Osteoblast (primary cell): ENCODE measurements around the gene RGS8. TPM values are rescaled to one million over a fixed set of nuclear protein-coding genes. Genes with fewer than 3 reads are reported as not detected.

ENCODE experiments used
- DNase-seq: peaks from one replicate; pipeline ENCODE4 v3.0.0; 2011; ENCODE audit warnings: low spot score, mixed read lengths; ENCODE audit not compliant: insufficient read length; ENCODE audit errors: missing footprints
- H2AFZ ChIP-seq: 2 replicates; pipeline ENCODE4 v1.6.0; 2011; ENCODE audit warnings: mild to moderate bottlenecking, low read length
- H3K27ac ChIP-seq: 2 replicates; pipeline ENCODE4 v1.5.1; 2011; ENCODE audit warnings: mild to moderate bottlenecking, low read depth, low read length, moderate library complexity
- H3K27me3 ChIP-seq: 2 replicates; pipeline ENCODE4 v1.6.0; 2012; ENCODE audit warnings: mild to moderate bottlenecking, control low read depth, inconsistent platforms, low read length, moderate library complexity; ENCODE audit not compliant: insufficient read depth
- H3K36me3 ChIP-seq: 2 replicates; pipeline ENCODE4 v1.5.1; 2011; ENCODE audit warnings: mild to moderate bottlenecking, low read length, control low read depth, moderate library complexity; ENCODE audit not compliant: insufficient read depth
- H3K4me1 ChIP-seq: 2 replicates; pipeline ENCODE4 v1.5.1; 2011; ENCODE audit warnings: mild to moderate bottlenecking, low read length, control low read depth, moderate library complexity; ENCODE audit not compliant: insufficient read depth
- H3K4me2 ChIP-seq: 2 replicates; pipeline ENCODE4 v1.6.0; 2011; ENCODE audit warnings: mild to moderate bottlenecking, low read length; ENCODE audit not compliant: insufficient read depth
- H3K4me3 ChIP-seq: fragments of 200-600 bp; sonication (generic); 3 replicates; pipeline ENCODE4 v1.5.1; 2012; ENCODE audit warnings: mild to moderate bottlenecking, low read length, inconsistent platforms; ENCODE audit not compliant: insufficient read depth
- H3K79me2 ChIP-seq: 2 replicates; pipeline ENCODE4 v1.6.0; 2012; ENCODE audit warnings: mild to moderate bottlenecking, low read length, control low read depth, inconsistent platforms; ENCODE audit not compliant: insufficient read depth
- H3K9me3 ChIP-seq: 2 replicates; pipeline ENCODE4 v1.5.1; 2011; ENCODE audit warnings: low read depth, low read length, control low read depth
- H4K20me1 ChIP-seq: 2 replicates; pipeline ENCODE4 v1.6.0; 2012; ENCODE audit warnings: mild to moderate bottlenecking, low read length, control low read depth; ENCODE audit not compliant: insufficient read depth
- total RNA-seq: library from RNA; depleted of rRNA; stranded (reverse); fragments of >200 nt; gene quantifications from 2 replicates; pipeline ENCODE4 v1.2.3, GENCODE V29; 2012
- TF ChIP-seq, protein P1 (sequence below): IDR thresholded peaks from 2 replicates; pipeline ENCODE4 v1.5.1; 2011; ENCODE audit warnings: mild to moderate bottlenecking, low read depth, low read length, moderate library complexity; ENCODE audit errors: extremely low read depth

RGS8 gene
- total RNA-seq, 1 donor = not detected

DNA sequence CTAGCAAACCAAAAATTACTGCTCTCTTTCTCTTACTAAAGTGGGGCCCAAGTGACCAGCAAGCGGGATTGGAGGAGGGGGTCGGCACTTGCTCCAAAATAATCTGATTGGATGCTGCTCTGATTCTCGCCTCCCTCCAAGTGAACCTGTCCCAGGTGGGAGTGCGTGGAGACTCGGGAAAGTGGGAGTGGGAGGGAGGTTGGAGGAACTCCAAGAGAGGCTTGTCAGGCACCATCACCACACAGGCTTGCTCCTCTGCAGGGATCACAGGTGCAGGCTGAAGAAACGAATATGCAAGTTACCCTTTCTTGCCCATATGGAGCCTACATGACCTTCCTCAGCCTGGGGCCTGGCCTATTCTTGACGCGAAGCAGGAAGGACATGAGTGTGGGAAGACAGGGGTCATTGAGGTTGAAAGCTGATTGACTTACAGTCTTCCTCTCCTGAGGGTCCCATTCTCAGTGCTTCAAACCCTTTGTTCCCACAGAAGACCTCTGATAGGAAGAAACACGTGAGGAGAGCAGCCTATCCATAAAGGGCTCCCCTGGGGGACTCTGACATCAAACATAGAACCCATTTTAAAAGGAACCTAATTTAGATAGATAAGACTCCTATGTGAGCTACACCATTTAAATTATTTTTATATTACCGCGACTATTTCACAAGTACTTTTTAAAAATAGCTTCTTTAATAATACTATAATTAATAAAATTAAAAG is 14.2 kb downstream of the RGS8 start:
- H3K79me2 ChIP-seq = no peaks in the 10 kb centered on the region
- TF ChIP-seq, protein P1, sequence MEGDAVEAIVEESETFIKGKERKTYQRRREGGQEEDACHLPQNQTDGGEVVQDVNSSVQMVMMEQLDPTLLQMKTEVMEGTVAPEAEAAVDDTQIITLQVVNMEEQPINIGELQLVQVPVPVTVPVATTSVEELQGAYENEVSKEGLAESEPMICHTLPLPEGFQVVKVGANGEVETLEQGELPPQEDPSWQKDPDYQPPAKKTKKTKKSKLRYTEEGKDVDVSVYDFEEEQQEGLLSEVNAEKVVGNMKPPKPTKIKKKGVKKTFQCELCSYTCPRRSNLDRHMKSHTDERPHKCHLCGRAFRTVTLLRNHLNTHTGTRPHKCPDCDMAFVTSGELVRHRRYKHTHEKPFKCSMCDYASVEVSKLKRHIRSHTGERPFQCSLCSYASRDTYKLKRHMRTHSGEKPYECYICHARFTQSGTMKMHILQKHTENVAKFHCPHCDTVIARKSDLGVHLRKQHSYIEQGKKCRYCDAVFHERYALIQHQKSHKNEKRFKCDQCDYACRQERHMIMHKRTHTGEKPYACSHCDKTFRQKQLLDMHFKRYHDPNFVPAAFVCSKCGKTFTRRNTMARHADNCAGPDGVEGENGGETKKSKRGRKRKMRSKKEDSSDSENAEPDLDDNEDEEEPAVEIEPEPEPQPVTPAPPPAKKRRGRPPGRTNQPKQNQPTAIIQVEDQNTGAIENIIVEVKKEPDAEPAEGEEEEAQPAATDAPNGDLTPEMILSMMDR = no peak
- no peak for DNase-seq
- no peak overlapping the region for H2AFZ ChIP-seq
- H3K4me3 ChIP-seq = no peak overlapping the region
- H3K4me2 ChIP-seq = no peak overlapping the region
- H3K36me3 ChIP-seq = no peaks in the 10 kb centered on the region
- no peak overlapping the region for H3K27ac ChIP-seq
- no peaks in the 10 kb centered on the region for H3K4me1 ChIP-seq
- peaks cover 8% of the 10 kb centered on the region for H3K27me3 ChIP-seq
- H3K9me3 ChIP-seq = no peaks in the 10 kb centered on the region
- H4K20me1 ChIP-seq = no peaks in the 10 kb centered on the region

DNA sequence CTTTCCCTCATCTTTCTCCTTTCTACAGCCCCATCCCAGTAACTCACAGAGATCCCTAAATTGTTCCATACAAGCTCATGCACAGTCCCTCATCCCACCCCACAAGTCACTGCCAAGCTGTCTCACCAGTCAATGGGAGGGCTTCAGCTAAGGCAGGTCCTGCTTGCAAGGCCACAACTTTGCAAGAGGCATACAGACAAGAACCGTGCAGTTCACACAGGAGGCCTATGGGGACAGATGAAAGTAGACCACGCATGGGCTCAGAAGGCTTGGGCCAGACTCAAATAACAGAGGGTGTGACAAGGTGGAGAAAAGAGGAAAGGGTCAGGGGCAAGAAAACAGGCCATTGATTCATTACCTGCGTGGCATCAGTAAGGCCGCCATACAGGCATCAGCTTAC is 15.1 kb downstream of the RGS8 start:
- H3K4me2 ChIP-seq = no peak overlapping the region
- no peaks in the 10 kb centered on the region for H3K9me3 ChIP-seq
- no peaks in the 10 kb centered on the region for H3K36me3 ChIP-seq
- no peaks in the 10 kb centered on the region for H4K20me1 ChIP-seq
- no peaks in the 10 kb centered on the region for H3K4me1 ChIP-seq
- H3K27me3 ChIP-seq = peaks cover 8% of the 10 kb centered on the region
- no peak overlapping the region for H3K4me3 ChIP-seq
- no peak overlapping the region for H2AFZ ChIP-seq
- no peak overlapping the region for H3K27ac ChIP-seq
- no peaks in the 10 kb centered on the region for H3K79me2 ChIP-seq
- TF ChIP-seq, protein P1 = no peak
- DNase-seq = no peak

DNA sequence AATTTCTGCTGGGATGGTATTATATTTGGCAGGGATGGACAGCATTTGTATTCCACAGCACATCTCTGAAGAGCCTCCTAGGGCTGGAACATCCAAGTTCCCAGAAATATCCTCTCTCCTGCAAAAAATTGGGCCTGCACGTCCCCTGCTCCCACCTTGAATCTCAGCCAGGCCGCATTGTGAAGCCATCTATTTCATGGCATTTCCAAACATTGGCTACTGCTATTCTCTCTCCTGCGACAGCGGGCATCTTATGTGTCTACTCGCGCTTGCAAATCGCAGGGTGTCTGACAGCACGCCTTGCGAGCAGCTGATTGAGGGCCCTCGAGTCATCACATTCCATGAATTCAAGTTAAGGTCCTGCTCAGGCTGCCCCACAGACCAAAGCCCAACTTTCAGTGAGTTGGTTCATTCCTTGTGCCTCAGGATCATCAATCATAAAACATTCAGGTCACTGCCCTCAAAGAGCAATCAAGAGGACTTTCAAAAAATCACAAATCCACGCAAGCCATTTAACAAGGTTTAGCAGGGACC is 15.8 kb downstream of the RGS8 start:
- Histone ChIP-seq H3K27me3 (peaks cover 8% of the 10 kb centered on the region), H3K4me1 (no peaks in the 10 kb centered on the region), H3K79me2 (no peaks in the 10 kb centered on the region), H2AFZ (no peak overlapping the region), H3K9me3 (no peaks in the 10 kb centered on the region), H3K36me3 (no peaks in the 10 kb centered on the region), H4K20me1 (no peaks in the 10 kb centered on the region), H3K27ac (no peak overlapping the region), H3K4me2 (no peak overlapping the region), H3K4me3 (no peak overlapping the region)
- TF ChIP-seq, protein P1 = no peak
- DNase-seq = no peak

DNA sequence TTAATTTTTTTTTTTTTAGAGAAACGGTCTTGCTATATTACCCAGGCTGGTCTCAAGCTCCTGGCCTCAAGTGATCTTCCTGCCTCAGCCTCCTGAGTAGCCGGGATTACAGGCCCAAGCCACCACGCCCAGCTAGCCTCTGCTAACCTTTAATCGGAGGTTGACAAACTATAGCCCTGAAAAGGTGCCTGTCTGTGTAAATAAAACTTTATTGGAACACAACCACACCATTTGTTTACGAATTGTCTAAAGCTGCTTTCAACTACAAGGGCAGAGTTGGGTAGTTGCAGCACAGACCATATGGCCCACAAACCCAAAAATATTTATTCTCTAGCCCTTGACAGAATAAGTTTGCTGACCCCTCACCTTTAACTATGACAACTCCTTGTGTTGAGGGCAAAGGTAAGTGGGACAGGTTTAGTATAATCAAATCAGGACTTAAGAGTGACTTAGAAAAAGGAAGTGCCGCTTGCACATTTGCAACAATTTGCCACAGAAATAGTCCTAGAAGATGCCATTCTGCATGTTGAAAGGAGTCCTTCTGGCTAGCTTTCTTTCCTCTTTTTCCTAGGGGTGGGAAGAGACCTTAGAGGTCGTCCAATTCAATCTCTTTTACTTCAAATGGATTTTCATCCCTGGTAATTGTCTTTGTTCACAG is 16.4 kb downstream of the RGS8 start:
- Histone ChIP-seq H3K4me1 (no peaks in the 10 kb centered on the region), H4K20me1 (no peaks in the 10 kb centered on the region), H2AFZ (no peak overlapping the region), H3K79me2 (no peaks in the 10 kb centered on the region), H3K9me3 (no peaks in the 10 kb centered on the region), H3K27me3 (peaks cover 7% of the 10 kb centered on the region), H3K27ac (no peak overlapping the region), H3K36me3 (no peaks in the 10 kb centered on the region), H3K4me3 (no peak overlapping the region), H3K4me2 (no peak overlapping the region)
- TF ChIP-seq, protein P1 = no peak
- no peak for DNase-seq
